Measurements from ENCODE around the gene EFNA5. TPM values are rescaled to one million over a fixed set of nuclear protein-coding genes. Genes with fewer than 3 reads are reported as not detected.
A peak's percentile ranks its signal among the peaks of the same experiment; 100 is the strongest.

EFNA5 gene
- total and polyA plus RNA-seq, 4 donors = 0.14 to 0.93 (median 0.54) TPM

DNA sequence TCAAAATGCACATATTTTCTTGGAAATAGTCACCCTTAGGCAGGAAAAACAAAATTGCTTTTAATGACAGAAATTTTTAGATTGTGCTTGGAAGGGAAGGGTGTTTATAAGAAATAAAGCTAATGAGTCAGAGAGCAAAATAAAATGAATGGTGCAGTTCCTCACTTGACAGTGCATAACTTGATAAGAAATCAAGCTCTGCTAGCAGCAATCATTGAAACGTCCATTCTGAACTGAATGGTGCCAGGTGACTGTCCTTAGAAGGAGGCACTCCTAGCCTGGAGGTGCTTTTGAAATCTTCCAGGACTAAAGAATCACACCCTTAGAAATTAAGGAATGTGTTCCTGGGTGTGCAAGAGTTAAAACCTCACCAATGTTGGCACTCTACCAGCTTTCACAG lies 202.5 kb downstream of the EFNA5 start:
- Histone ChIP-seq H3K36me3 (ENCODE audit: control insufficient read depth in 4 of 4, insufficient read depth in 3 of 4, low read depth in 1 of 4, low read length in 3 of 4) (no peaks in the 10 kb centered on the region), H3K27ac (ENCODE audit: low read depth in 1 of 2, low read length in 2 of 2) (no peak overlapping the region), H3K27me3 (ENCODE audit: control insufficient read depth in 4 of 4, insufficient read depth in 4 of 4, low read length in 3 of 4) (peaks cover 0 to 2% (median 0%) of the 10 kb centered on the region in 4 donors), H3K4me1 (ENCODE audit: control insufficient read depth in 4 of 4, insufficient read depth in 4 of 4, low read length in 3 of 4) (no peaks in the 10 kb centered on the region), H3K4me3 (ENCODE audit: low read depth in 1 of 3, low read length in 3 of 3) (no peak overlapping the region), H3K9me3 (ENCODE audit: control insufficient read depth in 4 of 4, low read length in 3 of 4) (no peaks in the 10 kb centered on the region), H3K9ac (ENCODE audit: low read depth in 1 of 2, low read length in 2 of 2) (no peak overlapping the region)
- 57% methylated on average over 1 of the region's 1 CpG for WGBS
- TF ChIP-seq, protein P1, sequence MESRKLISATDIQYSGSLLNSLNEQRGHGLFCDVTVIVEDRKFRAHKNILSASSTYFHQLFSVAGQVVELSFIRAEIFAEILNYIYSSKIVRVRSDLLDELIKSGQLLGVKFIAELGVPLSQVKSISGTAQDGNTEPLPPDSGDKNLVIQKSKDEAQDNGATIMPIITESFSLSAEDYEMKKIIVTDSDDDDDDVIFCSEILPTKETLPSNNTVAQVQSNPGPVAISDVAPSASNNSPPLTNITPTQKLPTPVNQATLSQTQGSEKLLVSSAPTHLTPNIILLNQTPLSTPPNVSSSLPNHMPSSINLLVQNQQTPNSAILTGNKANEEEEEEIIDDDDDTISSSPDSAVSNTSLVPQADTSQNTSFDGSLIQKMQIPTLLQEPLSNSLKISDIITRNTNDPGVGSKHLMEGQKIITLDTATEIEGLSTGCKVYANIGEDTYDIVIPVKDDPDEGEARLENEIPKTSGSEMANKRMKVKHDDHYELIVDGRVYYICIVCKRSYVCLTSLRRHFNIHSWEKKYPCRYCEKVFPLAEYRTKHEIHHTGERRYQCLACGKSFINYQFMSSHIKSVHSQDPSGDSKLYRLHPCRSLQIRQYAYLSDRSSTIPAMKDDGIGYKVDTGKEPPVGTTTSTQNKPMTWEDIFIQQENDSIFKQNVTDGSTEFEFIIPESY (IDR thresholded peaks at IDR 0.05) = no peak
- no peak for TF ChIP-seq YY1 (IDR thresholded peaks at IDR 0.05)
- no peak for TF ChIP-seq HNF4G (IDR thresholded peaks at IDR 0.05)
- TF ChIP-seq FOXA1 (IDR thresholded peaks at IDR 0.05) = no peak
- no peak for TF ChIP-seq TAF1 (conservative IDR thresholded peaks at IDR 0.05)
- TF ChIP-seq, protein P2, sequence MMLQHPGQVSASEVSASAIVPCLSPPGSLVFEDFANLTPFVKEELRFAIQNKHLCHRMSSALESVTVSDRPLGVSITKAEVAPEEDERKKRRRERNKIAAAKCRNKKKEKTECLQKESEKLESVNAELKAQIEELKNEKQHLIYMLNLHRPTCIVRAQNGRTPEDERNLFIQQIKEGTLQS (IDR thresholded peaks at IDR 0.05) = no peak
- no peak for TF ChIP-seq JUND (IDR thresholded peaks at IDR 0.05)
- no peak for TF ChIP-seq RXRA (IDR thresholded peaks at IDR 0.05)
- no peak for TF ChIP-seq FOXA2 (IDR thresholded peaks at IDR 0.05)
- no peak for TF ChIP-seq GABPA (IDR thresholded peaks at IDR 0.05 in 1 of 2, conservative IDR thresholded peaks at IDR 0.05 in 1 of 2)
- TF ChIP-seq RAD21 (IDR thresholded peaks at IDR 0.05) = no peak
- TF ChIP-seq, protein P3, sequence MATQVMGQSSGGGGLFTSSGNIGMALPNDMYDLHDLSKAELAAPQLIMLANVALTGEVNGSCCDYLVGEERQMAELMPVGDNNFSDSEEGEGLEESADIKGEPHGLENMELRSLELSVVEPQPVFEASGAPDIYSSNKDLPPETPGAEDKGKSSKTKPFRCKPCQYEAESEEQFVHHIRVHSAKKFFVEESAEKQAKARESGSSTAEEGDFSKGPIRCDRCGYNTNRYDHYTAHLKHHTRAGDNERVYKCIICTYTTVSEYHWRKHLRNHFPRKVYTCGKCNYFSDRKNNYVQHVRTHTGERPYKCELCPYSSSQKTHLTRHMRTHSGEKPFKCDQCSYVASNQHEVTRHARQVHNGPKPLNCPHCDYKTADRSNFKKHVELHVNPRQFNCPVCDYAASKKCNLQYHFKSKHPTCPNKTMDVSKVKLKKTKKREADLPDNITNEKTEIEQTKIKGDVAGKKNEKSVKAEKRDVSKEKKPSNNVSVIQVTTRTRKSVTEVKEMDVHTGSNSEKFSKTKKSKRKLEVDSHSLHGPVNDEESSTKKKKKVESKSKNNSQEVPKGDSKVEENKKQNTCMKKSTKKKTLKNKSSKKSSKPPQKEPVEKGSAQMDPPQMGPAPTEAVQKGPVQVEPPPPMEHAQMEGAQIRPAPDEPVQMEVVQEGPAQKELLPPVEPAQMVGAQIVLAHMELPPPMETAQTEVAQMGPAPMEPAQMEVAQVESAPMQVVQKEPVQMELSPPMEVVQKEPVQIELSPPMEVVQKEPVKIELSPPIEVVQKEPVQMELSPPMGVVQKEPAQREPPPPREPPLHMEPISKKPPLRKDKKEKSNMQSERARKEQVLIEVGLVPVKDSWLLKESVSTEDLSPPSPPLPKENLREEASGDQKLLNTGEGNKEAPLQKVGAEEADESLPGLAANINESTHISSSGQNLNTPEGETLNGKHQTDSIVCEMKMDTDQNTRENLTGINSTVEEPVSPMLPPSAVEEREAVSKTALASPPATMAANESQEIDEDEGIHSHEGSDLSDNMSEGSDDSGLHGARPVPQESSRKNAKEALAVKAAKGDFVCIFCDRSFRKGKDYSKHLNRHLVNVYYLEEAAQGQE (IDR thresholded peaks at IDR 0.05) = no peak
- no peak for TF ChIP-seq EGR1 (IDR thresholded peaks at IDR 0.05; ENCODE audit: low read depth in 2 of 2)
- TF ChIP-seq, protein P4, sequence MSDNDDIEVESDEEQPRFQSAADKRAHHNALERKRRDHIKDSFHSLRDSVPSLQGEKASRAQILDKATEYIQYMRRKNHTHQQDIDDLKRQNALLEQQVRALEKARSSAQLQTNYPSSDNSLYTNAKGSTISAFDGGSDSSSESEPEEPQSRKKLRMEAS (IDR thresholded peaks at IDR 0.05) = no peak
- TF ChIP-seq NR2F2 (IDR thresholded peaks at IDR 0.05) = no peak
- no peak for DNase-seq (ENCODE audit: low spot score)

DNA sequence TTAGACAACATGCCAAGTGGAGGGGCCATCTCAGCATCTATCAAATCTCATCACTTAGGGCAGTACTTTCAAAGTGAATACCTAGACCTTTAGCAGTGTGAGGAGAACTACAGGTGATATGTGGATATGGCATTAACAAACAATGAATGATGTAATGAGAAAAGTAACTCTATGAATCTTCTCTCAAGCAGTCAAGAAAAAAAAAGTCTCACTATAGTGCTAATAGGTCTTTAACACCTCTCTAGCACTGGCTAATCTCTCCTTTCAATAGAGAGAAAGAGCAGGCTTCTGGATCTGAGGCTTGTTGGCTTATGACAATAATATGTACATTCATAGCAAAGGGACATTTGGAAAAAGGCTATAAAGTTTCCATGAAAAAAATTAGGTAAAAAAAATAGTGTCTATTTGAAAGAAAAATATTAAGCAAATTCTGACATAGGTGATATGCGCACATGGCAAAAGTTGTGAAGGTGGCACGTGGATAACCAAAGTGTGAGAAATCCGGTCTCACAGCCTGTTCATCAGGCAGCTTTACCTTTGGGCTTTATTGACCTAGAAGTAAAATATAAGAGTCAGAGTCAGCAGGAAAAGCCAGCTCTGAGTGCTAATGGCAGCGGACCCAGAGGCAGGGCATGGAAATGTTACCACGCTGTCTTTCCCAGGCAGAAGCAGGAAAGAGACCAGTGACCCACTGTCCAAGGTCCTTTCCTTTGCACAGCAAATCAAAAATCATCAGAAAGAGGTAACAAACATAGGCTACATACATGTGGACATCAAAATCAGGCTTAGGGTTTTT lies 203.4 kb downstream of the EFNA5 start:
- Histone ChIP-seq H3K9me3 (ENCODE audit: control insufficient read depth in 4 of 4, low read length in 3 of 4) (no peaks in the 10 kb centered on the region), H3K36me3 (ENCODE audit: control insufficient read depth in 4 of 4, insufficient read depth in 3 of 4, low read depth in 1 of 4, low read length in 3 of 4) (no peaks in the 10 kb centered on the region), H3K4me3 (ENCODE audit: low read depth in 1 of 3, low read length in 3 of 3) (no peak overlapping the region), H3K27ac (ENCODE audit: low read depth in 1 of 2, low read length in 2 of 2) (no peak overlapping the region), H3K4me1 (ENCODE audit: control insufficient read depth in 4 of 4, insufficient read depth in 4 of 4, low read length in 3 of 4) (no peaks in the 10 kb centered on the region), H3K9ac (ENCODE audit: low read depth in 1 of 2, low read length in 2 of 2) (no peak overlapping the region), H3K27me3 (ENCODE audit: control insufficient read depth in 4 of 4, insufficient read depth in 4 of 4, low read length in 3 of 4) (peaks cover 0 to 6% (median 0%) of the 10 kb centered on the region in 4 donors)
- no peak for DNase-seq (ENCODE audit: low spot score)
- WGBS = 28% methylated on average over 5 of the region's 5 CpGs
- TF ChIP-seq FOXA2 (IDR thresholded peaks at IDR 0.05) (no peak), HNF4G (IDR thresholded peaks at IDR 0.05) (no peak), NR2F2 (IDR thresholded peaks at IDR 0.05) (no peak), HNF4A (conservative IDR thresholded peaks at IDR 0.05) (peak; percentile 69 to 78), RXRA (IDR thresholded peaks at IDR 0.05) (peak in 1 of 2 donors; percentile 4), RAD21 (IDR thresholded peaks at IDR 0.05) (peak in 1 of 2 donors; percentile 9)
- TF ChIP-seq, protein P4 (IDR thresholded peaks at IDR 0.05) = peak; percentile 29

All from liver (tissue), 9 donors.